Panc1 (cell line): Measurements from ENCODE around the gene LIPE. TPM values are rescaled to one million over a fixed set of nuclear protein-coding genes. Genes with fewer than 3 reads are reported as not detected.
A peak's percentile ranks its signal among the peaks of the same experiment; 100 is the strongest.

ENCODE experiments used
- ATAC-seq: fragments of 200-7000 bp; cut with Tn5 transposase; 2 replicates; pipeline ENCODE4 v1.9.1; 2020; ENCODE audit warnings: mild to moderate bottlenecking, moderate library complexity
- BruUV-seq: library from RNA; stranded (reverse); fragments of 400-500 nt; replicated peaks from 2 replicates; lab custom pipeline; 2021; lab: Mats Ljungman, UMichigan
- CTCF ChIA-PET: fragments of 300-600 bp; sonication (Branson Sonifier 250); formaldehyde crosslinking; loops from one replicate; lab custom pipeline; 2022; ENCODE audit warnings: antibody characterized with exemption; lab: Charles Lee
- POLR2A ChIA-PET: fragments of 300-600 bp; sonication (Branson Sonifier 250); formaldehyde crosslinking; loops from one replicate; lab custom pipeline; 2022; ENCODE audit warnings: antibody characterized with exemption; lab: Charles Lee
- DNase-seq: peaks from one replicate; pipeline ENCODE4 v3.0.0-alpha.2; 2010; ENCODE audit warnings: low read depth, low spot score
- H3K27ac ChIP-seq: 2 replicates; pipeline ENCODE4 v1.5.1; 2011; ENCODE audit warnings: mild to moderate bottlenecking, low read length, inconsistent platforms
- H3K27me3 ChIP-seq: fragments of 200-500 bp; sonication (Bioruptor generic); 2 replicates; pipeline ENCODE4 v1.6.0; 2014; ENCODE audit warnings: low read length, inconsistent platforms; ENCODE audit not compliant: control insufficient read depth, insufficient read depth
- H3K36me3 ChIP-seq: fragments of 200-500 bp; sonication (Bioruptor generic); 2 replicates; pipeline ENCODE4 v1.5.1; 2014; ENCODE audit warnings: inconsistent platforms, mild to moderate bottlenecking, low read length, moderate library complexity; ENCODE audit not compliant: control insufficient read depth, insufficient read depth
- H3K4me1 ChIP-seq: 2 replicates; pipeline ENCODE4 v1.5.1; 2011; ENCODE audit warnings: inconsistent platforms, mild to moderate bottlenecking, low read length, moderate library complexity; ENCODE audit not compliant: control insufficient read depth, insufficient read depth
- H3K4me3 ChIP-seq, 2 experiments: 2 replicates each; pipeline ENCODE4 v1.5.1; 2011 to 2012; ENCODE audit warnings: low read depth in 2 of 2, low read length in 2 of 2, mild to moderate bottlenecking in 2 of 2, inconsistent platforms in 1 of 2, moderate library complexity in 1 of 2
- H3K9me3 ChIP-seq: fragments of 200-500 bp; sonication (Bioruptor generic); 2 replicates; pipeline ENCODE4 v1.5.1; 2014; ENCODE audit warnings: low read depth, mild to moderate bottlenecking, inconsistent platforms, low read length, moderate library complexity; ENCODE audit not compliant: control insufficient read depth, insufficient read depth
- POLR2AphosphoS5 ChIP-seq: IDR thresholded peaks from 2 replicates; pipeline ENCODE4 v1.6.1; 2012; ENCODE audit warnings: mild to moderate bottlenecking, low read depth, low read length, moderate library complexity
- SIN3A ChIP-seq: IDR thresholded peaks from 2 replicates; pipeline ENCODE4 v1.6.1; 2012; ENCODE audit warnings: low read depth, mild to moderate bottlenecking, low read length, moderate library complexity, borderline replicate concordance; ENCODE audit not compliant: insufficient read depth
- TCF7L2 ChIP-seq: IDR thresholded peaks from 2 replicates; pipeline ENCODE4 v1.6.1; 2011; ENCODE audit warnings: mild to moderate bottlenecking, low read depth, low read length, inconsistent platforms
- in situ Hi-C: cut with HindIII; loops from 2 replicates; pipeline ENCODE4 v1.10.0; 2016; ENCODE audit warnings: low sequenced_read_pairs, low pct_unique_long_range_greater_than_20kb
- intact Hi-C: fragments of 100-400 bp; cut with micrococcal nuclease; formaldehyde crosslinking; loops from one replicate; pipeline ENCODE4 v1.10.0; 2022; ENCODE audit not compliant: unreplicated experiment
- total RNA-seq: library from RNA; stranded (reverse); gene quantifications from one replicate; pipeline ENCODE4 v1.2.1, GENCODE V29; 2021; ENCODE audit not compliant: unreplicated experiment
- TF ChIP-seq, protein P1 (sequence below): fragments of 450-650 bp; IDR thresholded peaks from 2 replicates; pipeline ENCODE4 v1.5.1; 2017; ENCODE audit warnings: mild to moderate bottlenecking
- TF ChIP-seq, protein P2 (sequence below), 2 experiments: IDR thresholded peaks; 2 replicates each; pipeline ENCODE4 v1.6.1; 2011 to 2012; ENCODE audit warnings: low read depth in 2 of 2, control low read depth in 1 of 2, low read length in 1 of 2, mild to moderate bottlenecking in 1 of 2, moderate library complexity in 1 of 2; ENCODE audit not compliant: insufficient read depth in 1 of 2

Gene LIPE
- total RNA-seq, 1 experiment from 2014 or later, result 3.4 TPM

DNA sequence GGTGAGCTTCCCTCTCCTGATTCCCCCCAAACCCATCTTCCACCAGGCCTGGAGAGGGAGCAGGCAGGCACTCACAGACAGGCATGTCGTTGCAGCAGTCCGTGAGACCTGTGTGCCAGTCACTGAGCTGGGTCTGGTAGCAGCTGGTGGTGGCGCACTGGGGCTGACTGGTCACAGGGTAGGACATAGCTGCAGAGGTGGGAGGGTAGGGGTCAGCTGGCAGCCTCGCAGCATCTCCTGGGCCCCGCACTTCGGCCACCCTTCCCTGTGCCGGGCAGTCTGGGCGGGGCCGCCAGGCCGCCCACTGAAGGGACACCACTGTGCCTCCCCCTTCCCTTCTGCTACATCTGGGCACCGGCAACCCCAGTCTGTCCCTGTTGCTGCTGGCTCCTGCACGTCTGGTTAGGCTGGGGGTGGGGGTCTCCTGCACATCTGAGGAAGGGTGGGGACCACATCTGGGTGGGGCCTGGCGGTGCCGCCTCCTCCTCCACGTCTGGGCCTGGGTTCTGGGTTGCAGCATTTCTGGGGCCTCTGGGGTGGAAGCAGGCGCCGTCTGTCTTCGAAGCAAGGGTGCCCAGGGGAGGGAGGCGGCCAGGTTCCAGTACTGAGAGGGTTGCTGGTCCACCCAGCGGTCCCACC lies 38.2 kb downstream of the LIPE start:
- no peak for DNase-seq
- Histone ChIP-seq H3K27me3 (no peaks in the 10 kb centered on the region), H3K27ac (no peak overlapping the region), H3K4me3 (no peak overlapping the region), H3K4me1 (no peaks in the 10 kb centered on the region; the same call in 1 of the 2 replicates), H3K36me3 (no peaks in the 10 kb centered on the region), H3K9me3 (no peaks in the 10 kb centered on the region)
- BruUV-seq, result no TSS peak
- intact Hi-C loops (no loop called here), in situ Hi-C loops (no loop called here)
- CTCF ChIA-PET, result no interaction called here
- POLR2A ChIA-PET, result no interaction called here
- TF ChIP-seq SIN3A, result no peak
- TF ChIP-seq POLR2AphosphoS5, result no peak
- TF ChIP-seq TCF7L2, result no peak
- TF ChIP-seq, protein P1, sequence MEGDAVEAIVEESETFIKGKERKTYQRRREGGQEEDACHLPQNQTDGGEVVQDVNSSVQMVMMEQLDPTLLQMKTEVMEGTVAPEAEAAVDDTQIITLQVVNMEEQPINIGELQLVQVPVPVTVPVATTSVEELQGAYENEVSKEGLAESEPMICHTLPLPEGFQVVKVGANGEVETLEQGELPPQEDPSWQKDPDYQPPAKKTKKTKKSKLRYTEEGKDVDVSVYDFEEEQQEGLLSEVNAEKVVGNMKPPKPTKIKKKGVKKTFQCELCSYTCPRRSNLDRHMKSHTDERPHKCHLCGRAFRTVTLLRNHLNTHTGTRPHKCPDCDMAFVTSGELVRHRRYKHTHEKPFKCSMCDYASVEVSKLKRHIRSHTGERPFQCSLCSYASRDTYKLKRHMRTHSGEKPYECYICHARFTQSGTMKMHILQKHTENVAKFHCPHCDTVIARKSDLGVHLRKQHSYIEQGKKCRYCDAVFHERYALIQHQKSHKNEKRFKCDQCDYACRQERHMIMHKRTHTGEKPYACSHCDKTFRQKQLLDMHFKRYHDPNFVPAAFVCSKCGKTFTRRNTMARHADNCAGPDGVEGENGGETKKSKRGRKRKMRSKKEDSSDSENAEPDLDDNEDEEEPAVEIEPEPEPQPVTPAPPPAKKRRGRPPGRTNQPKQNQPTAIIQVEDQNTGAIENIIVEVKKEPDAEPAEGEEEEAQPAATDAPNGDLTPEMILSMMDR, result no peak
- TF ChIP-seq, protein P2, sequence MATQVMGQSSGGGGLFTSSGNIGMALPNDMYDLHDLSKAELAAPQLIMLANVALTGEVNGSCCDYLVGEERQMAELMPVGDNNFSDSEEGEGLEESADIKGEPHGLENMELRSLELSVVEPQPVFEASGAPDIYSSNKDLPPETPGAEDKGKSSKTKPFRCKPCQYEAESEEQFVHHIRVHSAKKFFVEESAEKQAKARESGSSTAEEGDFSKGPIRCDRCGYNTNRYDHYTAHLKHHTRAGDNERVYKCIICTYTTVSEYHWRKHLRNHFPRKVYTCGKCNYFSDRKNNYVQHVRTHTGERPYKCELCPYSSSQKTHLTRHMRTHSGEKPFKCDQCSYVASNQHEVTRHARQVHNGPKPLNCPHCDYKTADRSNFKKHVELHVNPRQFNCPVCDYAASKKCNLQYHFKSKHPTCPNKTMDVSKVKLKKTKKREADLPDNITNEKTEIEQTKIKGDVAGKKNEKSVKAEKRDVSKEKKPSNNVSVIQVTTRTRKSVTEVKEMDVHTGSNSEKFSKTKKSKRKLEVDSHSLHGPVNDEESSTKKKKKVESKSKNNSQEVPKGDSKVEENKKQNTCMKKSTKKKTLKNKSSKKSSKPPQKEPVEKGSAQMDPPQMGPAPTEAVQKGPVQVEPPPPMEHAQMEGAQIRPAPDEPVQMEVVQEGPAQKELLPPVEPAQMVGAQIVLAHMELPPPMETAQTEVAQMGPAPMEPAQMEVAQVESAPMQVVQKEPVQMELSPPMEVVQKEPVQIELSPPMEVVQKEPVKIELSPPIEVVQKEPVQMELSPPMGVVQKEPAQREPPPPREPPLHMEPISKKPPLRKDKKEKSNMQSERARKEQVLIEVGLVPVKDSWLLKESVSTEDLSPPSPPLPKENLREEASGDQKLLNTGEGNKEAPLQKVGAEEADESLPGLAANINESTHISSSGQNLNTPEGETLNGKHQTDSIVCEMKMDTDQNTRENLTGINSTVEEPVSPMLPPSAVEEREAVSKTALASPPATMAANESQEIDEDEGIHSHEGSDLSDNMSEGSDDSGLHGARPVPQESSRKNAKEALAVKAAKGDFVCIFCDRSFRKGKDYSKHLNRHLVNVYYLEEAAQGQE (IDR thresholded peaks at IDR 0.05; ENCODE audit: insufficient read depth in 1 of 2, low read depth in 2 of 2, low read length in 1 of 2), result no peak
- no peak for ATAC-seq

DNA sequence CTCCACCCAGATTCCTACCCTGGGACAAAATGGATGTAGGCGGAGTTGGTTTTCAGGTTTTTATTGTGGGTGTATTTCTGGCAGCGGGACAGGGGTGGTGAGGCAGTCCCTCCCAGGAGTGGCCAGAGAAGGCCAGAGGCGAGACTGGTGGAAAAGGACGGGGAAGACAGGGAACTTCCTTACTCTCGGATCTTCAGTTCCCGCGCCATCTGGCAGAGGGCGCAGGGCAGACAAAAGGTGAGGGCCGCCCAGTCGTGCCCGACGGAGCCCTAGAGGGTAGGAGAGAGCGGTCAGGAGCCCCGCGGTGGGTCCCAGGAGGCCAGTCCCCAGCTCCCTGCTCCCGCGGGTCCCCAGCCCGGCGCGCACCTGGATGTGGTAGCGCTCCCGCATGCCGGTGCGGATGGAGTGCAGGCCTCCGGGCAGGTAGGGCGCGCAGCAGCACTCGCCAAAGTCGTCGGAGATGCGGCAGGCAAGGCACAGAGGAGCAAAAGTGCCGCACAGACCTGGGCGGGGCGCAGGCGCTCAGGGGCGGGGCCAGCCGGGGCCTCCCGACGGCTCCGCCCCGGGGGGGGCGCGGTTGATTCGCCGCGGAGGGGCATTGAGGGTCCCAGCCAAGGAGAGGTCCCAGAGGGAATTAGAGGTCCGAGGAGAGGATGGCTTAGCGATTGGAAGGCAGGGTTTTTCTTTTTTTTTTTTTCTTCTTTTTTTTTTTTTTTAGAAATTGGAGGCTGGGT lies 40.0 kb downstream of the LIPE start:
- Histone ChIP-seq H3K4me3 (peak overlapping the region; percentile 48 to 60), H3K36me3 (no peaks in the 10 kb centered on the region), H3K27me3 (no peaks in the 10 kb centered on the region), H3K4me1 (no peaks in the 10 kb centered on the region; the same call in 1 of the 2 replicates), H3K27ac (peak overlapping the region; percentile 54), H3K9me3 (no peaks in the 10 kb centered on the region)
- CTCF ChIA-PET, result interaction anchor here (0.7 kb wide), 2 partner anchors 9 to 33 kb away, joined by 4 to 9 read pairs; no protein-coding TSS in a partner anchor
- intact Hi-C loops, result no loop called here
- DNase-seq (peak; percentile 25), ATAC-seq (peak; percentile 98)
- no TSS peak for BruUV-seq
- no peak for TF ChIP-seq TCF7L2
- peak; percentile 61 for TF ChIP-seq POLR2AphosphoS5
- POLR2A ChIA-PET, result no interaction called here
- in situ Hi-C loops, result no loop called here
